Measurements from ENCODE around the gene ANKRD62.
A peak's percentile ranks its signal among the peaks of the same experiment; 100 is the strongest.

The ANKRD62 gene

DNA sequence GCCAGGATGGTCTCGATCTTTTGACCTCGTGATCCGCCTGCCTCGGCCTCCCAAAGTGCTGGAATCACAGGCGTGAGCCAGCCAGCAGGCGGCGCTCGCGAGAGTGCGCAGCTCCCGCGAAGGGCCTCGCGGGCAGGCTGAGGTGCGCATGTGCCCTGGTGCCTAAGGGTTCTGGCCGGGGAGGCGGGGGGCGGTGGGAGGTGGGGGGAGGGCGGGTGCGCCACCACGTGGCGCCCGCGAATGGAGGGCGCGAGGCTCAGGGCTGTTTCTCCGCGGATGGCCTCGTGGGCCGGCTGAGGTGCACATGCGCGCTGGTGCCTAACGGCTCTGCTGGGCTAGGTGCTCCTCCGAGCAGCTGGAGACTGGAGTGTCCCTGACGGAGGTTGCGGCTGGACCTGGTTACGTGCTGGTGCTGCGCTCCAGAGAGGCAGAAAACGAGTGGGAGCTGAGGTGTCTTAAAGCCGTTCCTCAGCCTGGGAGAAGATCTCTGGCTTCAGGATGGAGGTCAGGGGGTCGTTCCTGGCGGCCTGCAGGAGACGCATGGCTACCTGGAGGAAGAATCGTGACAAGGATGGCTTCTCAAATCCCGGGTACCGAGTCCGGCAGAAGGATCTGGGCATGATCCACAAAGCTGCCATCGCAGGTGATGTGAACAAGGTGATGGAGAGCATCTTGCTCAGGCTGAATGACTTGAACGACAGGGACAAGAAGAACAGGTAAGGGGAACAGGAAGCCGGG, at the start of gene ANKRD62:
ANKRD62 (plus strand) TSS at position 324 of the 738 bp plus-strand sequence; CDS start at position 499, 175 bp downstream.
- TF ChIP-seq ZNF274 (IDR thresholded peaks at IDR 0.05; ENCODE audit: low read depth, low read length) = no peak
- no peak within 1 kb of the TSS for H3K4me3 ChIP-seq (ENCODE audit: low read length)

DNA sequence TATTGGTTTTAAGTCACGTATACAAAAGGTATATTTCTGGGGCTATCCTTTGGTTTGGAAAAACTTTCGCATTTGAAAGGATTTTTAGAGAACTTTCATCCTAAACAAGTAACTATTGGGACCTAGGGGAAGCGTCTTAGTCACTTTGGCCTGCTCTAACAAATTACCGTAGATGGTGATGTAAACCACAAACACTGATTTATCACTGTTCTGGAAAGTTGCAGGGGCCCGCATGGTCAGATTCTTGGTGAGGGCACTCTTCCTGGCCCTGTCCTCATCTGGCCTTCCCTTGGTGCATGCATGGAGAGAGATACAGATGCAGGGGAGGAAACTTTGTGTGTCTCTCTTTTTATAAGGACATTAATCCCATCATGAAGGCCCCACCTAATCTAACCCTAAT, 49.1 kb upstream of the ANKRD62 start:
- H3K4me3 ChIP-seq (ENCODE audit: low read length) = no peak overlapping the region
- TF ChIP-seq ZNF274 (IDR thresholded peaks at IDR 0.05; ENCODE audit: low read depth, low read length) = no peak

GRCh38 chr18:12046046-12046750, 47.4 kb upstream of the ANKRD62 start:
- no peak overlapping the region for H3K4me3 ChIP-seq (ENCODE audit: low read length)
- TF ChIP-seq ZNF274 (IDR thresholded peaks at IDR 0.05; ENCODE audit: low read depth, low read length) = no peak

GRCh38 chr18:12046751-12047335, 46.8 kb upstream of the ANKRD62 start:
- H3K4me3 ChIP-seq (ENCODE audit: low read length) = no peak overlapping the region
- no peak for TF ChIP-seq ZNF274 (IDR thresholded peaks at IDR 0.05; ENCODE audit: low read depth, low read length)

DNA sequence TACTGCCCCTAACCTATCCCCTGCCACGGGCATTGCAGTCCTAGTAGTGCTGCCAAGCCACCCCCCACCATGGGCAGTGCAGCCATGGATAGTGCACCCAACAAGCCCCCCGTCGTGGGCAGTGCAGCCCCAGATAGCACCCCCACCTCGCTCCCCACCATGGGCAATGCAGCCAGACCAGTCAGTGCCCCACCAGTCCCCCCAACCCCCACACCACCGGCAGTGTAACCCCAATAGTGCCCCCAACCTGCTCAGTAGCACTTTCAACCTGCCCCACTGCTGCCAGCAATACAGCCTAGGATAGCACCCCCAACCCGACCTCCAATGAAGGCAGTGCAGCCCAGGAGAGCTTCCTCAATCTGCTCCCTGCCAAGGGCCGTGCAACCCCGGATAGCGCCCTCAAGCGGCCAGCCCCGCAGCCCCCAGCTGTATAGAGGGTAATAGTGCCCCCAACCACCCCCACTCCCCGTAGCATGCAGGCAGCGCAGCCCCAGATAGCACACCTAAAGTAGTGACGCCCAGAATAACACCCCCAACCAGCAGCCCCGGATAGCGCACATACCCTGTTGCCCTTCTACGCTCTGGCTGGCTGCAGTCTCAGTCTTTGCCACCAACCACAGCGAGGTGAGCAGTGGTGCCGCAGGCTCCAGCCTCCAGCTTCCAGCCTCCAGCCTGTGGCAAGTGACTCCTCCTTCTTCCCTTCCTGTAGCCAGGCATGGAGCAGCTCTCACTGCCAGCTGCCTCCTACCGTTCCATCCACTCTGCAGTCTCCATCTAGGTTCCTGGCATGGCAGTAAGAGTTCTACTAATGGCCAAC, 45.4 kb upstream of the ANKRD62 start:
- no peak for TF ChIP-seq ZNF274 (IDR thresholded peaks at IDR 0.05; ENCODE audit: low read depth, low read length)

GRCh38 chr18:12048827-12049175, 44.8 kb upstream of the ANKRD62 start:
- H3K4me3 ChIP-seq (ENCODE audit: low read length) = no peak overlapping the region
- TF ChIP-seq ZNF274 (IDR thresholded peaks at IDR 0.05; ENCODE audit: low read depth, low read length) = no peak

More for the DNA sequence above, 45.4 kb upstream of the ANKRD62 start:
- no peak overlapping the region for H3K4me3 ChIP-seq (ENCODE audit: low read length)

DNA sequence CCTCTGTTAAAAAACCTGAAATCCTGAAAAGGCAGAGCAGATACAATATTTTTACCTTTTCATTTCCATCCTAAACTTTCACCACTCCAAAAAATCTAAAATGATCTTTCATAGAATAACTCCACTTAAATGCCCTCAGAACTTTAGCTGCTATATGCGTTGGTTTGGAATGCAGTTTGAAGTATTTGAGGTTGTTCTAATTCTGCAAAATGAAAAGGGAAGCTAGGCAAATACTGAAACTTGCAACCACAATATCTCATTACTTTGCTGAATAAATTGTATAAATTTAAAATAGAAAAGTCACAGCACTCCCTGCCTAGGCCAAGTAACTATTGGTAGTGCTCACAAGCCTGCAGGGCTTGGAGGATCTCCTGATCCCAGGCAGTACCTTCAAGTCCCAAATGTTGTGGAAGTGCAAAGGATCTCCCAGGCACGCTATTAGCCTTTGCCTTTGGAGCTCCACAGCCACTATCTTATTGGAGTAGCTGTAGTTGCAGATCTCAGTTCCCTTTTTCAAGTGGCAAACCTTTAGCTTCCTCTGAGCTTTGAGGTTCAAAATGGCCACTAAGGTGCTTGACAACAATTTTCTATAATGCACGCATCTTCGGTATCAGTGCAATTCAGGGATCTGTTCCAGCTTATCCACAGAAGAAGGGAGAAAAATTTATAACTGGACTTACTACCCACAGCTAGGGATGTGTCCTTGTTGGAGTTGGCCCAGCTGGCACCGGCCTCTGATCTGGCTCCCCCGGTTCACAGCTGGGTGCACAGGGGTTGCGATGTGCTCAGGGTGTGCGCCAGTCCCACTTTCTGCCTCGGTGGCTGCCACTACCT, 43.4 kb upstream of the ANKRD62 start:
- H3K4me3 ChIP-seq (ENCODE audit: low read length) = peak overlapping the region; percentile 54; the same call in 1 of the 2 replicates
- TF ChIP-seq ZNF274 (IDR thresholded peaks at IDR 0.05; ENCODE audit: low read depth, low read length) = no peak

DNA sequence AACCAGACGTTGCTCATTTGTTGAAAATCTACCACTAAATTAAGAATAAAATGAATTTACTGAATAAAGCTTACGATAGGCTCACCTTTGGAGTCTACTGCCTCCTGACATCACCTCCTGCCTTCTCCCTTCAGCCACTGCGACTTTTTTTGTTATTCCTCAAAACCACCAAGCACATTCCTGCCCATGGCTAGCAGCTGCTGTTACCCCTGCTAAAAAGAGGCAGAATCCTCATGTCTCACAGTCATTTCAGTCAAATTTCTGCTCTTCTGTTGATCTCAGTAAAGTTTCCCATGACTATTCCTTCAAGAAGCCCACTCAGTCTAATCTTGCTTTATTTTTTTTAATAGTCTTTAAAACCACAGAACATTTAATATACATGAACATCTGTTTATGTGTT, 40.8 kb upstream of the ANKRD62 start:
- H3K4me3 ChIP-seq (ENCODE audit: low read length) = no peak overlapping the region
- no peak for TF ChIP-seq ZNF274 (IDR thresholded peaks at IDR 0.05; ENCODE audit: low read depth, low read length)

DNA sequence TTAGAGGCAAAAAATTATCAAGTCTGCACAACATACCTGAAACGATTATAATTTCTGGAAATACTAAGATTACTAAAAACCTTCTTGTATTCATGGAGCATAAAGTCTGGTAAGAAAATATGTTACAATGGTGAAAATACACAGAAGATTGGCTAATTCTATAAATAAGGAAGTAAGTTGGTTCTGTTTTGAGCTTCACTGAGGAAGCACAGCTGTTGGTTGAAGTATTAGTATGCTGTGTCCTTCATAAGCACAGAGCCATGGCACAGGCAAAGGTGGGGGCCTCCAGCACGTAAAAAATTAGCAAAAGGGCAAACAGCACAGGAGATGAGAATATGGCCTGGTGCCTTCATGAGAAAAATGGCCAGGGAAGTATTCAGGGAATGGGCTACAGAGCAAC, 40.4 kb upstream of the ANKRD62 start:
- H3K4me3 ChIP-seq (ENCODE audit: low read length) = no peak overlapping the region
- TF ChIP-seq ZNF274 (IDR thresholded peaks at IDR 0.05; ENCODE audit: low read depth, low read length) = no peak

GRCh38 chr18:12056034-12056883, 37.4 kb upstream of the ANKRD62 start:
- TF ChIP-seq ZNF274 (IDR thresholded peaks at IDR 0.05; ENCODE audit: low read depth, low read length) = no peak
- H3K4me3 ChIP-seq (ENCODE audit: low read length) = no peak overlapping the region

- H3K4me3 ChIP-seq (ENCODE audit: low read length) = no peak overlapping the region
- no peak for TF ChIP-seq ZNF274 (IDR thresholded peaks at IDR 0.05; ENCODE audit: low read depth, low read length)
Measured at GRCh38 chr18:12056884-12057402, 36.7 kb upstream of the ANKRD62 start.

DNA sequence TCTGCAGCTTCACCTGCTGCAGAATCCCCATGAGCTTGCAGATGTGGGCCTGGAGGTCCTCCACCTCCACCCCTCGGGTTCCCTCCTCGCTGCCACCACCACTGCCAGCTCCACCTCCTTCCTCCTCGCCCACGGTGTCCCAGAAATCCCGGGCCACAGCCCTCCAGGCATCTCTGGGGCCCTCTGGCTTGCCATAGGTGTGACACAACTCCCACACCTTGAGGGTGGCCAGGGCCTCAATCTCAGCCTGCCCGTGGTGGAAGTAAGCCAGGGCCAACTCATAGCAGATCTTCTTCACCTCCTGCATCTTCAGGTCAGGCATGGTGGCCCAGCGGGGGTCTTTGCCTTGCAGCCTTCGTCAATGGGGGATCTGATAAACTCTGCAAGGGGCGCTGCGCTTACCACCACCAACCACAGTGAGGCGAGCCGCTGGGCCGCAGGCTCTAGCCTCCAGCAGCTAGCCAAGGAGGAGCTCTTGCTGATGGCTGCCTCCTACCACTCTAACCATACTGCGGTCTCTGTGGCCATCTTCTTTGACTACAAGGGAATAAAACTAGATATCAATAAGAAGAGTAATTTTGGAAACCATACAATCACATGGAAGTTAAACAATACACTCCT, 36.1 kb upstream of the ANKRD62 start:
- no peak for TF ChIP-seq ZNF274 (IDR thresholded peaks at IDR 0.05; ENCODE audit: low read depth, low read length)
- no peak overlapping the region for H3K4me3 ChIP-seq (ENCODE audit: low read length)
